Activated CD4-positive, alpha-beta T cell treated with anti-CD3 and anti-CD28 coated beads, Interleukin-10, Interleukin-2, amounts not matched to agents 100 ng/mL and 50 ng/mL, durations not matched to agents 16 hours and 8 hours (primary cell): ENCODE measurements around the gene PTGDS.
A peak's percentile ranks its signal among the peaks of the same experiment; 100 is the strongest.

ENCODE experiments used
- DNase-seq: peaks from one replicate; pipeline ENCODE4 v3.0.0-alpha.2; 2020

PTGDS gene

GRCh38 chr9:136977223-136977622 lies at the start of gene PTGDS:
Gene PTGDS, plus strand, starts transcription at chr9:136977504. Its CDS starts 75 bp downstream, at chr9:136977579.
- DNase-seq: no peak

GRCh38 chr9:136928591-136928990 lies 48.7 kb upstream of the PTGDS start:
- no peak for DNase-seq

DNA sequence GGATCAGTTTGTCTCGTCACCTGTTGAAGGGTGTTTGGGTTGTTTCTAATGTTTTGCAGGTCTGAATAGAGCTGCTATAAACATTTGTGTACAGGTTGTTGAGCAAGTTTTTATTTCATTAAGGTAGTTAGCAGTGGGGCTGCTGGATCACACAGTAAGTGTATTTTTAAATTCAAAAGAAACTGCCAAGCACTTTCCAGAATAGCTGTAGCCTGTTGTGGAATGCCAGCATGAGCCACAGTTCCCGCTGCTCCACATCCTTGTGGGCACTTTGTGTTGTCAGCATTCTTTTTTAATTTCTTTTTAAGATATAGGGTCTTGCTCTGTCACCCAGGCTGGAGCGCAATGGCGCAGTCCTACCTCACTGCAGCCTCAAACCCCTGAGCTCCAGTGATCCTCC lies 47.3 kb upstream of the PTGDS start:
- DNase-seq: no peak

GRCh38 chr9:136931611-136932130 lies 45.6 kb upstream of the PTGDS start:
- DNase-seq: no peak

DNA sequence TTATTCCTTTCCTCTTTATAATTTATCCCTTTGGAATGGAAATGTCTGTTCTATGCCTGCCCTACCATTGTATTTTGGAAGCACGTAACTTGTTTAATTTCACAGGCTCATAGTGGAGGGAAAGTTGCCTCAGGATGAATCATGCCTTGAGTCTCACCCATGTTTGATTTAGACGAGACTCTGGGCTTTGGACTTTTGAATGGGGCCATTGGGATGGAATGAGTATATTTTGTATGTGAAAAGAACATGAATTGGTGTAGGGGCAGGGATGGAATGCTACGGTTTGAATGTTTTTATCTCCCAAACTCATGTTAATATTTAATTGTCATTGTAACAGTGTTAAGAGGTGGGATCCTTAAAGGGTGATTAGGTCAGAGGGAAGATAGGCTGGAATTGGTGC lies 43.0 kb upstream of the PTGDS start:
- DNase-seq: no peak

- DNase-seq: no peak
These were observed 41.7 kb upstream of the PTGDS start for GRCh38 chr9:136935651-136936050.

- DNase-seq: no peak
These were observed 40.6 kb upstream of the PTGDS start for GRCh38 chr9:136936645-136937170.

GRCh38 chr9:136937186-136938001 lies 39.9 kb upstream of the PTGDS start:
- DNase-seq: no peak

DNA sequence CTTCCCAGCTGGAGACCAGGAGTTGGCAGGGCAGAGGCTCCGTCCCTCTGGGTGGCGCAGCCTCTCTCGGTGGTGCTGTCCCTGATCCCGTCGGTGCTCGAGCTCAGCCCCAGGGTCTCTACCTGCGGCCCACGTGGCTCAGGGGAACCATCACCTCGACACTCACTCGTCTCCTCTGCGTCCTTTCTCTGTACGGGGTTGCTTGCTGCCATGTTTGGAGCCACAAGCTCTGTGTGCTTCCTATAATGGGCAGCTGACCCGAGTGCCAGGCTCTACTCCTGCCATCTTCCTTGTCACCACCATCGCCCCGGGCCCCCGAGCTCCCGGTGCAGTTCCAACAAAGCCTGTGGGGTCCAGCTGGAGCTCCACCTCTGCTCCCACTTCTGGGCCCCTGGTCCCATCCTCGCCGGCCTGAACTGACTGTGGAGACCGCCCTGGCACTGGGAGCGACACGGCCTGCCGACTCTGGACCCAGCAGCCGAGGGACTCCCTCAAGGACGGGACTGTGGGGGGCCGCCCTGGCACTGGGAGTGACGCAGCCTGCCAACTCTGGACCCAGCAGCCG lies 37.8 kb upstream of the PTGDS start:
- DNase-seq: no peak

GRCh38 chr9:136939996-136940525 lies 37.2 kb upstream of the PTGDS start:
- no peak for DNase-seq

- DNase-seq: no peak
These were observed 36.6 kb upstream of the PTGDS start for GRCh38 chr9:136940526-136941230.

DNA sequence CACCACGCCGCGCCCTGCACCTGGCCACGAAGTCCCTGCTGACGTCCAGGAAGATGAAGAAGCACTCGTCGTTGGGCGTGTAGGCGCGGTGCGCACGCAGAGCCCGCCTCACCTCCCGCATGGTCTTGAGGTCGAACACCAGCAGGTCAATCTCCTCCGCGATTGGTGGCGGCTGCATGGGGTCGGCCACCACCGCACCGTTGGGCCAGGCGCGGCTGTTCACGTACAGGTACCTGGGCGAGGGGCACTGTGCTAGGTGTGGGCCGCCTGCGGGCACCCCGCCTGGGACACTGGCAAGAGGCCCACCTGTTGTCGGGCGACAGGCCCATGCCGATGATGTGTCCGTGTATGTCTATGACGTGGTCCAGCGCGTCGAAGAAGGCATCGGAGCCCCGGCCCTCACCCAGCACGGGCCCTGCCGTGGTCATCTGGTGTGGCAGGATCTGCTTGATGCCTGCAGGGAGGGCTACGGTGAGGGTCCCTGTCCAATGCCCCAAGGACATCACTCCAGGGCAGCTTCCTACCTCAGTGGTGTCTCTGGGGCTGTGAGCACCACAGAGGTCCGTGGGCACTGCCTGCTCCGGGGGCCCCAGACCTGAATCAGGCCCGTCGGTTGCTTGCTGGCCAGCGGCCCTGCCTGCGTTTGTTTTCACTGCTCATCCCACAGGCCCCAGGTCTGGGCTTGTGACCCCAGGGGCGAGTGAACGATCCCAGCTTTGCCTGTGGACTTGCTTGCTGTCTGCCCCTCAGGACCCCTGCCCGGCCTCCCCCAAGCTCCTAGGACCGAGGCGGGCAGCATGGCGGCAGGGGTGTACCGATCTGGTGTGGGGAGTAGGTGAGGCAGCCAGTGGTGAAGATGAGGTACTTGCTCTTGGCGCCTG lies 35.8 kb upstream of the PTGDS start:
- no peak for DNase-seq

GRCh38 chr9:136942112-136942880 lies 35.0 kb upstream of the PTGDS start:
- no peak for DNase-seq

DNA sequence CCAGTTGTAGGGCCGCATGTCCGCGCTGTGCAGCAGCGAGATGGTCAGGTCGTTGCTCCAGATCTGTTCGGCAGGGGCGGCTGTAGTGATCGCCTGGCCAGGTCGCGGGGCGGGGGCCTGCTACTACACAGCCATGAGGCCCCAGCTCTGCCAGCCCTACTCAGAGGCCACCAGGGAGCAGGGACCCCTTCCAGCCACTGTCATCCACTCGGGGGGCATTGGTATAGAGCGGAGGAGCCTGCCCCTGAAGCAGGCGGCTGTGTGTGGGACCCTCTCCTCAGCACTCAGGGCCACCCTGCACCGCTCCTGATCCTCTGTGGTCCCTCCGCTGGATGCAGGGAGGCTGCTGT lies 34.4 kb upstream of the PTGDS start:
- no peak for DNase-seq

DNA sequence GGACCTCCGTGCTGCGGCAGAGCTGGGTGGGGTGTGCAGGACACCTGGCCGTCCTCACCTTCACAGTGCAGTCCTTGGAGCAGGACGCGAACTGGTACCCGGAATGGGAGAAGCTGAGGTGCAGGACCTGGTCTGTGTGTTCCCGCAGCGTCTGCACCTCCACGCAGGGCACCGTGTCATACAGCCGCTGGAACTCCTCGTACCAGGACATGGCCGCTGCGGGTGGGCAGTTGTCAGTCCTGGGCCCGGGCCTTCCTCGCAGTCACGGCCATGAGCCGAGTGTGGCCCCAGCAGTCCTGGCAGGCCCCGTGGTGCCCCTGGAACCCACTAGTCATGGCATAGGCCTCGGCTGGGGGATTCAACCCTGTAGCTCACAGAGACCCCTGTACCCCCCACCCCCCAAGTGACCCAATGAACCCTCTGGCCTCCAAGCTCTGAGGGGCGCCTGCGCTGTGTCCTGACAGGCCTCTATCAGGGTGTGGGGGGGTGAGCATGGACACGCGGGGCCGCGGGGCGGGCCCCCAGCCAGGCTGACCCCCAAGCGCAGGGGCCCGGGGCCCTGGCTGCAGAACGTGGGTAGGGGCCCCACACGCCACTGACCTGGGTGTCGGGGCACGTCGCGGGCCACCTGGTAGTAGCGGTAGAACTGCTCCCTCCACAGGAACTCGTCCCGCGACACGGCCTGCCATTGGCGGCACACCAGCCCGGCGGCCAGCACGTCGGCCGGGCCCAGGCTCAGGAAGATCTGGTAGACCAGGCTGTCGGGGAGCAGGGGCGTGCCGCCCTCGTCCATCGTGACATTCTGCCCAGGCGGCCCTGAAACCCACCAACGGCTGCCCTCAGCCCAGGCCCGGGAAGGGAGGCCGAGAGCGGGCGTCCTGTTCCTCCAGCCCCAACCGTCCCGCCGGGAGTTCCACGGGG lies 33.8 kb upstream of the PTGDS start:
- DNase-seq: peak; percentile 59

- no peak for DNase-seq
These were observed 33.1 kb upstream of the PTGDS start for GRCh38 chr9:136944212-136944518.

DNA sequence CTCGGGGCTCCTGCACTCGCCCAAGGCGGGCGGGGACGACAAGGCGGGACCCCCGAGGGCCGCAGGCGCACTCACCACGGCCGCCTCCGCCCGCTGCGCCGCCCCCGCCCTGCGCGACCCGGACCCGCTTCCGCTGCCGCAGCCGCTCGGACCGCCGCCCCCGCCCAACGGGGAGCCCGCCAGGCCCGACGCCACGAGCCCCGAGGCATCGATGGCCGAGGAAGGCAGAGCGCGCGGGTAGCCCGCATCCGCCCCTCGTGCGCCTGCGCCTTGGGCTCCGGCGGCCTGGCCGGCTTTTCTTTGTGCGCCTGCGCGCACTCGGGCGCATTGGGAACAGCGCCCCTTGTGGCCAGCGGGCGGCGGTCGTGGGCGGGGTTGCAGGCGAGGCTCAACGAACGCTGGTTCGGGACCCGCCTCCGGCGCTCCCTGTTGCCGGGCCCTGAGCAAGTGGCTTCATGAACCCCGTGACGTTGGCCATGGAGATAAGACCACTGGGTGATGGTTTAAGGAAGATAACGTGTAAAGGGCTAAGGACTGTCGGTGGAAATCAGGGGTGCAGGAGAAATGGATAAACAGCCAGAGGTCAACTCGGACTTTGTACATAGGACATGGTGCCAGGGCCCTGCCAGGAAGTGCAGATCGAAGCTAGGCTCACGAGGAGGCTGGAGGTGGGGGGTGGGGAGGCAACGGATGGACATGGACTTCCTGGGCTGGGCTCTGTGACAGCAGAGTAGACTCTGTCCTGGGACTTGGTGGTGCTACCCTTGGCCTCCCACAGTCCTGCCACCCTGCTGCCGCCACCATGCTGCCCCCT lies 32.6 kb upstream of the PTGDS start, which contains the start of the genes C8G and FBXW5:
C8G (plus strand) TSS at position 725 of the 814 bp plus-strand sequence; CDS start at position 803, 78 bp downstream.
FBXW5 (minus strand) TSS at position 220 of the 814 bp plus-strand sequence. CDS start 655 bp downstream, outside the sequence.
- peak; percentile 98 for DNase-seq

GRCh38 chr9:136945333-136946227 lies 31.7 kb upstream of the PTGDS start:
- no peak for DNase-seq
